GM21619 (cell line): ENCODE measurements around the gene TENM4.

Experiments used
- ATAC-seq: cut with Tn5 transposase; IDR thresholded peaks from one replicate; pipeline ENCODE4 v1.9.1; 2021; ENCODE audit not compliant: unreplicated experiment

The TENM4 gene

DNA sequence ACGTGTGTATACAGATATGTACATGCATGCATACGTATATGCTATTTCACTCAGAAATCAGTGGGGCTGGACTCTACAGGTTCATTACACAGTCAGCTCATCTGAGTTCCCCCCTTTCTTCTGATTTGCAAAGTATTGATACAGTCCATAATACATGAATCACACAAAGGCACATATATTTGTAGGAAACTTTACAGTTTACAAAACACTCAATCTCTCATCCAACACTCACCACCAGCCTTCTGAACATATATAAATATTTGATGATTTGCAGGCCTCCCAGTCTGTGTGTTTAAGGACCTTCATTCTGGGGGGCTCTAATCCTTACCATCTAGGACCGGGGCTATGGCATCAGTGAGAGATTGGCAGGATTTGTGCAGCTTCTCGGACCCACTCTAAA lies 293.8 kb downstream of the TENM4 start:
- ATAC-seq: no peak

DNA sequence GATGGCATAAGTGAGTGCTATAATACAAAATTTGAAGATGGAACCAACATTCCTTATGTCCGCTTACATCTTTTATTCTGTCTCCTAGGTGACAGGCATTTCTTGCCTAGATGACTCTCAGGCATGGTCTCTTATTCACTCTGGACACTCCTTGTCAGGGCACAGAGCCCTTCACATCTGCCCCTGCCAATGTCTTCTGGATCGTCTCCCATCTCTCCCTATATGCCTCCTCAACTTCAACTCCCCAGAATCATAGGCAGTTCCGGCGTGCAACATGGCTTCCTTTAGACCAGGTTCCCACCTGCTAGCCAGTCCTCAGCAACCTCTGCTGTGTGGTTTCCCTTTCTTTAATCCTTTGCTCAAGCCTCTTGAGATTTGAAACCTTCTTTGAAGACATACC lies 300.9 kb downstream of the TENM4 start:
- ATAC-seq: no peak

DNA sequence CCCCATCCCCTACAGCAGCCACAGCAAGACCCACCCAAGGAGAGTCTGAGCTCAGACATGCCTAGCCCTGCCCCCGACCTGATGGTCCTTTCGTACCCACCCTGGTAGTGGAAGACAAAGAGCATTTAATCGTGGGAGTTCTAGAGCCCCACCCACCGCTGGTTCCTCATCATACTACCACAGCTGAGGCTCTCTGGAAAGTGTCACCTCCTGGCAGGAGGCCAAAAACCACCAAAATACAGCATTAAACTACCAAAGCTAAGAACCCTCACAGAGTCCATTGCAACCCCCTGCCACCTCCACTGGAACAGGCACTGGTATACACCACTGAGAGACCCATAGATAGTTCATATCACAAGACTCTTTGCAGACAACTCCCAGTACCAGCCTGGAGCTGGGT lies 311.1 kb downstream of the TENM4 start:
- ATAC-seq: no peak

DNA sequence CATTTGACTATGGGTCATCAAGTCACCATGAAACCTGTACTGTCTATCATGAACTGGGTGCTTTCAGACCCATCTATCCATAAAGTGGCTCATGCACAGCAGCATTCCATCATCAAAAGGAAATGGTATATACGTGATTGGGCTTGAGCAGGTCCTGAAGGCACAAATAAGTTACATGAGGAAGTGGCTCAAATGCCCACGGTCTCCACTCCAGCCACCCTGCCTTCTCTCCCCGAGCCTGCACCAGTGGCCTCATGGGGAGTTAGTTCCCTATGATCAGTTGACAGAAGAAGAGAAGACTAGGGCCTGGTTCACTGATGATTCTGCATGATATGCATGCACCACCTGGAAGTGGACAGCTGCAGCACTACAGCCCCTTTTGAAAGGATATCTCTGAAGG lies 312.5 kb downstream of the TENM4 start:
- no peak for ATAC-seq

DNA sequence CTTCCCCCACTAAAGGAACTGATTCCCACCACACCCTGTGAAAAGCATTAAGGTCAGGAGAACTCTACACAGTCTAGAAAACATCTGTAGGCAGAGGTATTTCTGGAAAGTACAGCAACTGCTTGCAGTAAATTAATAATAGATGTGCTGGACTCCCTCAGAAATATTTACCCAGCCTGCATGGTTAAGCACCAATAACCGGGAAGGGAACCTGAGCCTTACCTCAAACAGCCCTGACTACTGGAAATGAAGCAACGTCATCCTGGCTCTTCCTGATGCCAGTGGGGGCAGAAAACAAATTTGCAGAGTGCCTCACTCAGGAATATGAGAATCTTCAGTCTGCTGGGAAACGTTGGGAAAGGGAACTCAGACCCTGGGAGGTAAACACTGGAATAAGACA lies 318.1 kb downstream of the TENM4 start:
- ATAC-seq: no peak

DNA sequence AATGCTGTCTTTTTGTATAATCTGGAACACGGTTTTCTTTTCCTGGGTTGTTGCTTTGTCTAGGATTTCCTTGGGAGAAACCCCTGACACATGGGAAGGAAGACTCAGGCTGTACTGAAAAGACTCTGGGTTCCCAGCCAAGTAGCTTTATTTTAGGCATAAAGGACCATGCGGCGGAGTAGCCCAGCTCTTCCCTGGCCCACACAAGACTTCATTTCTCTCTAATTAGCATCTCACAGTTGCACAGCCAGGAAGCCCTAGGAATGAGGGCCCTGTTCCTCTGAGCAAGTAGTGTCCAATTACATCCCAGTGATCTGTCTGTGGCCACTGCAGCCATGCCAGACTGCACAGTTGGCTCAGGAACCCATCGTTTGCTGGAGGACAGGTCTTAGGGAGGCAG lies 319.5 kb downstream of the TENM4 start:
- no peak for ATAC-seq

DNA sequence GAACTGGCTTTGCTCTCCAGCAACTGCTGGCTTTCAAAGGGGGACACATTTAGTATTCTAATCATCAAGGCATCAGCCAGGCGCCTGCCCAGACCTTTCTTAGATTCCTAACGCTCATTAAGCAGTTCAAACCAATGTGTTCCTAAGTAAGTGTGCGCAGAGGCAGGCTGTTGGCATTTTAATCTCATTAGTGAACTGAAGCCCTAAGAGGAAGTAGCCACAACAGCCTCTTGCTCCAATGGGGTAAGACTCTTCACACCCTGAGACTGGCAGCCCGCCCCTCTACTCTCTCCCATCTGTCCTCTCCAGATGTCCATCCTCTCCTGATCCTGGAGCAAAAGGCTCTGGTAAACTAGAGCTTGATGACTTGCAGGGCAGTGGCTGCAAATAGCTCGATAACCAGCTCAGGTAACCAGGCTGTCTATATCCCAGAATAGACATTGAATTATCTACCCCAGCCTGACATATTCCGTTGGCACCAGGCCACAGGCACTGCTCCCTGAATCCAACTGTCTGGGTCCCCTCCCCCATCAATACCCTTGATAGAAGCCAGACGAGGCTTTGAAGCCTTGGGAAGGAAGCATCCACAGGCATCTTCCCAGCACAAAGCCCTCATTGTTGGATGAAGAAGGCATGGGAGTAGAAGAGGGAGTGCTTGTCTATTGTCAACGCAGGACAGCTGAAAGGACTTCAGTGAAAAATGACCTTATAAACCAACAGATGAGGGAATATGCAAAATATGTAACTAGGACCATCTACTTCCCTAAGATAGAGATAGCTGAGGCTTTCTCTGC lies 321.1 kb downstream of the TENM4 start:
- no peak for ATAC-seq

DNA sequence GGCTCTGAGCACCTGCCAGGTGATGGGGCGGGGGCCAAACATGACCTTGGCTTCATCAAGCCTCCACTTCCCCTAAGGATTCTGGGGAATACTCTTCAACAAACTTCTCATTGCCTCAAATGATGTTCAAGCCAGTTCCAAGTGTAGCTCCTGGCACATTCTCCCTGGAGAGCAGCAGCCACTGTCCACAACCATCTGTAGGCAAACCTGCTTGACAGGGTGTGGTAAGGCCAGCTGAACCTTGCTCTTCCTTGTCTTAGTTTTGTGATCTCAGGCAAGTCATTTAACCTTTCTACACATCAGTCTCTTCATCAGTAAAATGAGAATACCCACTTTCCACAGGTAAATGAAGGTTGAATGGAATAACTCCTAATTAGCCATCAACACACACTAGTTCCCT lies 323.3 kb downstream of the TENM4 start:
- ATAC-seq: no peak

DNA sequence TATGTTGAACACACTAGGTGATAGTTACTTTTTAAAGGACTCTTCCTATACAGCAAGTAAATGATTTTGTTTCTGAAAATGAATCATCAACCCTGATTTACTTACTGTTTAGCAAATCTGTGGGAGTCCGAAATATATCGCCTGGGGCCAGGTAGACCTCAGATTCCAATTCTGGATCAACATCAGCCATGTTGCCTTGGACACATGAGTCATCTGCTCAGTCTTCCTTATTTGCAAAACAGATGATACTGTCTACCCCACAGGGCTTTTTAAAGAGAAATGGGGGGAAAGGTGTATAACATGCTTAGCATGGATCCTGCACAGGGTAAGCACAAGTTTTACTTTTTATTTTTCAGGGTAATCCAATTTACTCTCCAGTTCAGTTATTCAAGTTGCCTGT lies 324.2 kb downstream of the TENM4 start:
- no peak for ATAC-seq

DNA sequence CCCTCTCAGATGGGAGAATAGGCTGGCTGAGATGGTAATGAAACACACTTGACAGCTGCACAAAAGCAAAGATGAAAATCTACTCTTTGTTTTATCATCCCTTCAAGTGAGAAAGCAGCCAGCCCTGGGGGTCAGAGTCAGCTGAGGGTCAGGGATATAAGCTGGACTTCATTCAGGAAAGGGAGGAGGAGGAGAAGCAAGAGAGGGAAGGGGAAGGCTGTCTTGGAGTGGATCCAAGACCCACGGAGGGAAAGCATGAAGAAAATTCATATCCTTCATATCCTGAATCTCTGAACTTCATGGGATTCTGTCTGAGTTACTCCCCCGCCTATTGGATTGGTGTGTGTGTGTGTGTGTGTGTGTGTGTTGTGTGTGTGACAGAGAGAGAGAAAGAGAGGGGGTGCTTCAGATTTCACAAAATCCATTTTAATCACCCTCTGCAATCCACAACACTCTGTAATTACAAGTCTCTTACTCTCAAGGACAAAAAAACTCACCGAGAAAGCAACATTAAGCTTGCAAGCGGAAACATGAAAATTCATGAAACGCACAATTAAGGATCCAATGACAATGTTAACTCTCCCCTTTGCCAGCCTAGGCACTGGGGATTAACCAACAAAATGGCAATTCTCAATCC lies 327.7 kb downstream of the TENM4 start:
- ATAC-seq: no peak

DNA sequence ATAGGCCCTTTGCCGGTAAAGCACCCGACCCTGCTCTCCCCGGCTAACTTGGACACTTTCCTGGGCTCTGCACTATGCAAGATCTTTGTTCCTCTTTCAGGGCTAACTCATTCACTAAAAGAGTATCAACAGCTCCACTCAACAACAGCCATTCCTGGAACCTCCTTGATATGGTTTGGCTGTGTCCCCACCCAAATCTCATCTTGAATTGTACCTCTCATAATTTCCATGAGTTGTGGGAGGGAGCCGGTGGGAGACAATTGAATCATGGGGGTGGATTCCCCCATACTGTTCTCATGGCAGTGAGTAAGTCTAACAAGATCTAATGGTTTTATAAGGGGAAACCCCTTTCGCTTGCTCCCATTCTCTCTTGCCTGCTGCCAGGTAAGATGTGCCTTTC lies 330.0 kb downstream of the TENM4 start:
- no peak for ATAC-seq

DNA sequence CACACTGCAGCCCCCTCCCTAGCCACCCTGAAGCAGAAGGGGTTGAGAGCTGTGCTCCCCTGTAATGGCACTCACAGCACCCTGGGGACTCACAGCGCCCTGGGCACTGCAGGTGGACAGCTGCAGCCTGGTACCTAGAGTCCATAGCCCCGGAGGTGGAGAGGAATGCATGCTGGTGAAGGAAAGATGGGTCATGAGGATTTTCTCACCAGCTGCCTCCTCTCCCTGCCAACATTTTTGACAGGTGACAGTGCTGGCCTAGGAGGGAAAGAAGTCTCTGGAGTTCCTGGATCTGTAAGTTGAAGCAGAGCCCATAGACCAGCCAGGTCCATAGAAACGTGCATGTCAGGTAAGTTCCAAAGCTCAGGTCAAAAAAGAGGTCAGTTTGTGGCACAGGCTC lies 330.5 kb downstream of the TENM4 start:
- ATAC-seq: no peak

DNA sequence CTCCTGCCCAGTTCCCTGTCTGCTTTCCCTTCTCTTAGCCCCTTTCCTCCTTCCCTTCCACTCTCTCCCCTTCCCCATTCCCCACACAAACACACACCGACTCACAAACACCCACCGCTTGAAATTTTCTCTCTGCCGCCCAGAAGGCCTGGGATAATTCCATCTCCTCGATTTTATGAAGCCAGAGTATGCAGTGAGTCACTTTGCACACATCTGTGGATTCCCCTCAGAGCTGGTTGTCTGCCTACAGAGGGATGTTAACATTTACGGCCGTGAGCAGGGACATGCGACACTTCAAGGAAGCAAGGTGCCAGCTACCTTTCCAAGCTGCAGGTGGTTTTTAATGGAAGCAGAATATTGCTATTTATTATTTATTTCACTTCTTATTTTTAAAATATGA lies 332.0 kb downstream of the TENM4 start:
- no peak for ATAC-seq

DNA sequence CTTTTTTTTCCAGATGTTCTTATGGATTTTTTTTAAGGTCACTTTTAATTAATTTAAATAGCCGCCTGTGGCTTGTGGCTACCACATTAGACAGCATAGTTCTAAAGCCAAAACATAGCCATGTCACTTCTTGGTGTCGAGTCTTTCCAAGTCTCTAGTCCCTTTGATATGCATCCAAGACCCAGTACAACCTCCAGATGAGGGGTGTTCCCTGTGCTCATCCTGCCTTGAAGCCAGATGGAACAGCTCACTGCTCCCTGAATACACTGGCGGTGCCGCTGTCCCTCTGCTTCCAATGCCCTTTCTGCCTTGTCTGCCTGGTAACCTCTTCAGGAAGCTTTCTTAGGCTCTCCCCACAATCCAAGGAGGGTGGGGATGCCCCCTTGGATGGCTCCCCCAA lies 338.0 kb downstream of the TENM4 start:
- no peak for ATAC-seq

DNA sequence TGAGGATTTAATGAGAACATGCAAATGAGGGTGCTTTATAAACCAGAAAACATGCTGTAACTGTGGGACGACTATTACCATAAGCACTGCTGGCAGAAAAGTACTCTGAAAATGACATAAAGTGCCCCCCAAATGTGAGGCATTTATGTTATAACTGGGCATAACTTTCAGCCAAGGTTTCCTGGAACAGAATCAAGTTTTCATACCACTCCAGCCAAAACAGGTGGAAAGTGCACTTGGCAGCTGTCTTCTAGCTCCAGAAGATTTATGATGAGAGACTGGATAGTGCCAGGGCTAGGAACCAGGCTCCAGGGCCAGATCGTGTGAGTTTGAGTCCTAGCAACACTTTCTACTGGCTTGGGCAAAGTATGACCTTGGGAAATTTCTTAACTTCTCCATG lies 339.2 kb downstream of the TENM4 start:
- no peak for ATAC-seq

DNA sequence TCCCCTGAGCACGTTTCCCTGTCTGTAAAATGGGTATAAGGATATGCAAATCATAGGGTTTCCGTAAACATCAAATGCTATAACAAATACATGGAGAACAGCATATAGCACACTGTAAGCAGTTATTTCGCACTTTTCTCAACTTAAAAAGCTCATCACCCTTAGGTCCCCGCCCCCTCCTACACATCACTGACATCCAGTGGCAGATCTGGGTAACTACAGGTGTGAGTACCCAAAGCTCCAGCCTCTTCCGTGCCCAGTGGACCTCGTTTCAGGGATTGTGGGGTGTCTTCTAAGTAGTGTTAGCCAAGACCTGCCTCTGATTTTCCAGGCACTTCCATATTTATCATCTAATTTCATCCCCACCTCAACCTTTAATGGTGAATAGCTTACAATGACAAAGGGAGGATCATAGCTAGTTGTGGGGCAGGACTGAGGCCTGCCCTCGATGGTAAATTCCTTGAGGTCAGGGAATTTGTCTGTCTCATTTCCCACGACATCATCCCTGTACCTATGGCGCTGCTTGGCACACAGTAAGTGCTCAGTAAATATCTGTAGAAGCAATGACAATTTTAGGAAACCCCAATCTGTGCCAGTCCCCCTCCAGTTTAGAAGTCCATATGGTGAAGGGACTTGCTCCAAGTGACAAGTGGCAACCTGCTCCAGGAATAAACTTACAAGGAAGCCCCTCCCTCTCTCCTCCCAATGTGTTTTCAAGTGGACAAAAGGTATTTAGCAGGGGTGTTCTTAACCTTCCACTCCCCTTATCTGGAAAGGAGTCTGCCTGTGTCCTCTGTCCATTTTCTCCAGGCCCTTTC lies 340.5 kb downstream of the TENM4 start:
- ATAC-seq: peak; percentile 86

DNA sequence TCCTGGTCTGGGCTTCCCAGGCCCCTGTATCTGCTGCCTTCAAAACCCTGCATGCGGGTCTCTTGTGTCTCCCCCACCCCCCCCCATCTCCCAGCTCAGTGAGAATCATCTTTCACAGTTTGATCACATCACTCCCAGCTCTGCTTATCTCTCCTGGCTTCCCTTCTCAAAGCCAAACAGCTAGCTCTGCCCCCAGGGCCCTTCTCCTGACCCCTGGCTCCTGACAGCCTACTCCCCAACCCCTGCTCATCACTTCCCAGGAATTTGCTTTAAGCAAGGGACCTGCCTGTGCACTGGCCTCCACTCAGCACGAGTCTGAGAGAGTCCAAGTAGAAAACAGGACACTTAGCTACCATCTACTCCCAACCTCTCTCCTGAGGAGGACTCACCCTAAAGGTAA lies 342.7 kb downstream of the TENM4 start:
- ATAC-seq: no peak

DNA sequence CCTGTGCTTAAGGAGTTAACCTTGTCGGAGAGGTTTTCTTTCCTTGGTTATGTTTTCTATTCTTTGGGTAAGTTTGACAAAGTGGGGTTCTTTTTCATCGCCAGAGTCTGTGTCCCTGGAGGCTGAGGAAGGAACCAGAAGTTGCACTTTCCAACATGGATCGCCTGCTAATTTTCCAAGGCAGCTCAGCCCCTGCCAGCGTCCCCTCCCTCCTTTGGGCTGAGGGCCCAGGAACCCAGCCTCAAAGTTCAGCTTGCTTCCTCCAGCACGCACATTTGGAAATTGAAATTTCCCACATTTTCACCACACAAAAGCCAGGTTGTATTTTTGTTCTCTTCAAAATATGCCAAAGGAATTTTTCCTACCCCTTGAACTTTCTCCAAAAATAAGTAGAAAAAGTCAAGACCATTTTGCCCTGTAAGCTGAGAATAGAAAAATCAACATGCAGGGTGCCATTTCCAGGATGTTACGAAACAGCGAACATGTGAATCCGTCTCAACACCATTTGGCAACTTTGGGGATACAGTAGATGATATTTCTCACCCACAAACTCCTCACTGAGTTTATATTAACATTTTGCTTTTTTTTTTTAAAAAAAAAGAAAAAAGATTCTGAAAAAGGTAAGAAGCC lies 343.5 kb downstream of the TENM4 start:
- no peak for ATAC-seq

DNA sequence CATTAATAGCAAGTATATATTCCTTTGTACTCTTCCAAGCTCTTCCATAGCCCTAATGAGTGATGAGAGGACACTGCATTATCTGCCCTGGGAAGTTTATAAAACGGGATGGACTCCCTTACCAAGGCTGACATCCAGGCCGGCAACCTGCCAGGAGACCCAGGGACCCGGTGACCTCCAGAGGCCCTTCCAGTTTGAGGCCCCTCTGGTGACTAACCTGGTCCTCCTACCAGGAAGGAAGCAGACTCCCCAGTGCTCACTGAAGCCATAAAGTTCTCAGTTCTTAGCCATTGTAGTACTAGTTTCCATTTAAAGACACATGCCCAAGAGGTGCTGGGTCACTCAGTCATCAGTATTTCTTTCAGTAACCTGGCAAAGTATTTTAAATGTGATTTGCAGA lies 345.4 kb downstream of the TENM4 start:
- no peak for ATAC-seq

DNA sequence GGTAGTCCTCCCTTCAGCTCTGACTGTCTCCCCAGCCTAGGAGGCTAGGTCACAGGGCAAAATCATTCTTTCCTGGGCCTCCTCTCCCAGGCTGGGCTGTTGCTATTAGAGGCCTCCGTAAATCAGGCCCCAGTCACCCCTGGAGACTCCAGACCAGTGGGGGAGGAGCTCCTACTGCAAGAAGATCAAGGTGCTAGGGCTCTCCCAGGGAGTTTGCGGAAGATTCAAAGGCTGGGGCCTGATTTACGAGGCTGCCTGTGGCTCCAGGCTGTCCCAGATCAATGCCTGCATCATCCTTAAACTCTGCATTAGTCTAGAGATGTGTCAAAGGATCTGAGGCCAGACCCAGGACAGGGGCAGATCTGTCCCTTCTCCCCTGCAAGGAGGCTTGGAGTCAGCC lies 346.2 kb downstream of the TENM4 start:
- no peak for ATAC-seq

DNA sequence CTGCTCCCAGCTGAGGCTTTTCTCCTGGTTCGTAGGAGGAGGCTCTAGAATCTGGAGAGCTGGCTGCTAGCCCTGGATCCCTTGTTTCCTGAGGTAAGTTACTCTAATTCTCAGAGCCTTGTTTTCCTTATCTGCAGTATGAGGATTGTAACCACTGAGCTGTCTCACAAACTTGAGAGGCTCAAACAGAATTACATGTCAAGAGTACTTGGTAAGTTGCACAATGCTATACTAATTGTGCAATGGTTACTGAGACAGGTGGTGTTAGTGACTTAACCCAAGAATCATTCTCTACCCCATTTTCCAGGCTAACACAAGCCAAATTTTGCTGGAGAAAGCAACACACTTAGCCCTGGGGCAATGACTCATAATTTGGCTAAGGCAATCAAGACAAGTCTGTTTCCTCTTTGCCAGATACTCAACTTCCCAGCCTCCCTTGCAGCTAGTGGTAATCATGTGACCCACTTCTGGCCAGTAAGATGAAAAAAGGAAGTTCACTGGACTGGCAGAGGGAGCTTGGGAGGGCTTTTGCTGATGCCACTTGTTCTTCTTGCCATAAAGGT lies 348.0 kb downstream of the TENM4 start:
- no peak for ATAC-seq
